ENCODE data around the gene GALNT18. TPM values are rescaled to one million over a fixed set of nuclear protein-coding genes. Genes with fewer than 3 reads are reported as not detected.

GALNT18 gene
- total RNA-seq, 4 donors from 2014 or later: 4.7 to 20.4 (median 14.1) TPM

DNA sequence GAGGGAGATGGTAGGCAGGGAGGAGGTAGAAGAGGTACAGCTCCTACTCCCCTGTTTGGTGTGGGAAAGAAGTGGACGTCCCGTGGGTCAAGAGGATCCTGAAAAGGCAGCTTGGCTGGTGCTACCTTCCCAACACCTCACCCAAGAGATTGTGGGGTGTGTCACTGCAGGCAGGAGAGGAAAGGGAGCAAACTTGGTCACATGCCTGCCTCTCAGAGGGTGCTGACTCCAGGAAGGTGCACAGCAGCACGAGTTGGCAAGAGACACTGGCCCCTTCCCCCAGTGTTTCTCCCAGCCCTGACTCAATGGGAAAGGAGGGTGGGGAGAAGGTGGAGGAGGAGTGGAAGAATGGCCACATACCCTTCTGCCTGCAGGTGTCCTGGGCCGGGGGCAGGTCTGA, 368.3 kb downstream of the GALNT18 start:
- 47 to 64% methylated on average over 2 to 3 of the region's 4 CpGs for WGBS, 2 donors
- H3K36me3 ChIP-seq: no peaks in the 10 kb centered on the region
- H3K27ac ChIP-seq: no peak overlapping the region
- intact Hi-C loops (cut with DNase I): no loop called here
- no peaks in the 10 kb centered on the region for H3K27me3 ChIP-seq
- no peak for TF ChIP-seq POLR2A (IDR thresholded peaks at IDR 0.05)
- TF ChIP-seq, protein P1, sequence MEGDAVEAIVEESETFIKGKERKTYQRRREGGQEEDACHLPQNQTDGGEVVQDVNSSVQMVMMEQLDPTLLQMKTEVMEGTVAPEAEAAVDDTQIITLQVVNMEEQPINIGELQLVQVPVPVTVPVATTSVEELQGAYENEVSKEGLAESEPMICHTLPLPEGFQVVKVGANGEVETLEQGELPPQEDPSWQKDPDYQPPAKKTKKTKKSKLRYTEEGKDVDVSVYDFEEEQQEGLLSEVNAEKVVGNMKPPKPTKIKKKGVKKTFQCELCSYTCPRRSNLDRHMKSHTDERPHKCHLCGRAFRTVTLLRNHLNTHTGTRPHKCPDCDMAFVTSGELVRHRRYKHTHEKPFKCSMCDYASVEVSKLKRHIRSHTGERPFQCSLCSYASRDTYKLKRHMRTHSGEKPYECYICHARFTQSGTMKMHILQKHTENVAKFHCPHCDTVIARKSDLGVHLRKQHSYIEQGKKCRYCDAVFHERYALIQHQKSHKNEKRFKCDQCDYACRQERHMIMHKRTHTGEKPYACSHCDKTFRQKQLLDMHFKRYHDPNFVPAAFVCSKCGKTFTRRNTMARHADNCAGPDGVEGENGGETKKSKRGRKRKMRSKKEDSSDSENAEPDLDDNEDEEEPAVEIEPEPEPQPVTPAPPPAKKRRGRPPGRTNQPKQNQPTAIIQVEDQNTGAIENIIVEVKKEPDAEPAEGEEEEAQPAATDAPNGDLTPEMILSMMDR (IDR thresholded peaks at IDR 0.05): no peak
- no peak overlapping the region for H3K4me3 ChIP-seq
- no peak for DNase-seq
- H3K9me3 ChIP-seq: no peaks in the 10 kb centered on the region
- H3K4me1 ChIP-seq: no peaks in the 10 kb centered on the region

DNA sequence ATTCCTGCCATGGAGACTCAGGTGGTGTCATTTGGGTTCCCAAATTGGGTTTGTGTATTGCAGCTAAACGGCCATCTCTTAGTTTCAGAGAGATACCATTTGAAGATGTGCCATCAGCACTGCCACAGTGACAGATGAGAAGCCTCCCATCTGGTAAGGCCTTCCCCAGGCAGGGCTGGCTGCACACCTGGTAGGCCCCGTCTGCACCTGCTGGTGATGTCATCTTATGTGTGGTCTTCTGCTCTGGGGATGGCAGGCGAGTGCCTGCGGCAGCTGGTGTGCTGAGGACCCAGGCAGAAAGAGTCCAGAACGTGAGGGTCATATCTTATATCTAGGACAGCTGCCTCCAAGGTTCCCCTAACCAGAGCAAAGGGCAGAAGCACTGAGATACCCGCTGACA, 369.4 kb downstream of the GALNT18 start:
- 64 to 76% methylated on average over 3 to 6 of the region's 6 CpGs for WGBS, 2 donors
- Histone ChIP-seq H3K36me3 (no peaks in the 10 kb centered on the region), H3K4me3 (no peak overlapping the region), H3K9me3 (no peaks in the 10 kb centered on the region), H3K27ac (no peak overlapping the region), H3K4me1 (no peaks in the 10 kb centered on the region), H3K27me3 (no peaks in the 10 kb centered on the region)
- no peak for TF ChIP-seq POLR2A (IDR thresholded peaks at IDR 0.05)
- TF ChIP-seq, protein P1 (IDR thresholded peaks at IDR 0.05): no peak
- intact Hi-C loops (cut with DNase I): no loop called here
- no peak for DNase-seq

DNA sequence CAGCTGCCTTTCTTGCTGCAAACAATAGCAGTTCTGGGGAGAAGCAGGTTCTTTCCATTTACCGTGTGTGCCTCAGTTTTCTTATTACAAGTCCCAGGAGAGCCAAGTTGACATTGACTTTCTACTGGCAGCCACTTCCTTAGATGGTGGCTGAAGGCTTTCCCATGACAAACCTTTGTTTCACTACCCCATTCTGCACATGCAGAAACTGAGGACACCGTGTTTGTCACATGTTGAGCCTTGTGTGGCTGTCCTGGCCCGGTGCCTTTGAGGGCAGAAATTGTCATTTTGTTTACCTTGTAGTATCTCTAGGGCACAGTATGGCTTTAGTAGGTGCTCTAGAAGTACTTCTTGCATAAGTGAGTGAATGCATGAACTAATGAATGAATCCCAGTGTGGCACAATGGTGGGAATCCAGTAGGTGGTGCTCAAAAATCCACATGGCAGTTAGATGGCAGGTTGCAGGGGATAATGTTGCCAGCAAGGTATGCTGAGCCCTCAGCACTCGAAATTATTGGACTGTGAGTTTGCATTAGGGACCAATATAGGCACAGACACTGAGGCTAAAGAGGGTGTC, 370.3 kb downstream of the GALNT18 start:
- no peaks in the 10 kb centered on the region for H3K27me3 ChIP-seq
- no peak for DNase-seq
- WGBS, 2 donors: 65 to 66% methylated on average over 4 of the region's 4 CpGs
- H3K4me1 ChIP-seq: no peaks in the 10 kb centered on the region
- H3K36me3 ChIP-seq: no peaks in the 10 kb centered on the region
- no peak overlapping the region for H3K27ac ChIP-seq
- intact Hi-C loops (cut with DNase I): no loop called here
- no peak overlapping the region for H3K4me3 ChIP-seq
- no peak for TF ChIP-seq POLR2A (IDR thresholded peaks at IDR 0.05)
- TF ChIP-seq, protein P1 (IDR thresholded peaks at IDR 0.05): no peak
- no peaks in the 10 kb centered on the region for H3K9me3 ChIP-seq

DNA sequence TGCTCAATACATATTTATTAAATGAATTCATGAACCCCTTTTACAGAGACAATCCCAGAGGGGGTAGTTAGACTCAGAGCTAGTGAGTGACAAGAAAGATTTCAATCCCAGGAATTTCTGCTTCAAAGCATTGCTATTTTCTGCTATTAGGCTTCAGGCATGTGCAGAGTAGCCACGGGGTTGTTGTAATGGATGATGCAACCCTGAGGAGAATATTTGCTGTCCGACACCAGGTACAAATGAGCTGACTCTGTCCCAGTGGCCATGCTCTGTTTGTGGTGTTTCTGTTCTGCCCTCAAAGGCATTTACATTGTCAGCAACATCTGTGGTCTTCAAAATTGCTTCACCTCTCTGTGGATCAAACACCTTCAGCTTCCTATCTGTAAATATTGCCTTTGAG, 371.3 kb downstream of the GALNT18 start:
- intact Hi-C loops (cut with DNase I): no loop called here
- WGBS, 2 donors: 42 to 53% methylated on average over 2 of the region's 2 CpGs

GRCh38 chr11:11247576-11247975, 374.2 kb downstream of the GALNT18 start:
- 85 to 88% methylated on average over 2 of the region's 2 CpGs for WGBS, 2 donors
- TF ChIP-seq POLR2A (IDR thresholded peaks at IDR 0.05): no peak
- TF ChIP-seq, protein P1 (IDR thresholded peaks at IDR 0.05): no peak
- intact Hi-C loops (cut with DNase I): no loop called here
- Histone ChIP-seq H3K4me3 (no peak overlapping the region), H3K4me1 (peaks cover 11 to 35% (median 22%) of the 10 kb centered on the region in 3 donors), H3K36me3 (no peaks in the 10 kb centered on the region), H3K27ac (no peak overlapping the region), H3K27me3 (no peaks in the 10 kb centered on the region), H3K9me3 (no peaks in the 10 kb centered on the region)
- DNase-seq: no peak

More for the DNA sequence above, 371.3 kb downstream of the GALNT18 start:
- H3K36me3 ChIP-seq: no peaks in the 10 kb centered on the region
- no peak for DNase-seq
- H3K9me3 ChIP-seq: no peaks in the 10 kb centered on the region
- H3K27ac ChIP-seq: no peak overlapping the region
- H3K4me1 ChIP-seq: peaks cover 0 to 7% (median 0%) of the 10 kb centered on the region in 3 donors
- TF ChIP-seq, protein P1 (IDR thresholded peaks at IDR 0.05): no peak
- TF ChIP-seq POLR2A (IDR thresholded peaks at IDR 0.05): no peak
- H3K4me3 ChIP-seq: no peak overlapping the region
- H3K27me3 ChIP-seq: no peaks in the 10 kb centered on the region
